H1 (cell line): Measurements from ENCODE around the gene FOSB. TPM values are rescaled to one million over a fixed set of nuclear protein-coding genes. Genes with fewer than 3 reads are reported as not detected.

Experiments used
- CTCF ChIA-PET: fragments of 300-600 bp; sonication (Branson Sonifier 250); formaldehyde crosslinking; loops from one replicate; lab custom pipeline; 2021; ENCODE audit not compliant: partially characterized antibody; lab: Charles Lee
- POLR2A ChIA-PET: fragments of 300-600 bp; sonication (Branson Sonifier 250); formaldehyde crosslinking; loops from one replicate; lab custom pipeline; 2021; ENCODE audit warnings: inconsistent platforms; ENCODE audit not compliant: partially characterized antibody; lab: Charles Lee
- DNase-seq, 2 experiments: peaks; one replicate each; pipeline versions ENCODE4 v3.0.0 to v3.0.0-alpha.2; 2010 to 2022; ENCODE audit warnings: low spot score in 2 of 2, low read depth in 1 of 2, mixed read lengths in 1 of 2
- FAIRE-seq: peaks from 2 replicates; lab custom pipeline; 2011; peaks lifted over from hg19 to GRCh38; lab: Jason Lieb, UNC
- H2AFZ ChIP-seq: 2 replicates; pipeline ENCODE4 v1.8.1; 2012; ENCODE audit warnings: low read length, inconsistent platforms
- H2AK5ac ChIP-seq: 2 replicates; pipeline ENCODE4 v1.6.1; 2013; ENCODE audit warnings: low read depth, low read length
- H2BK120ac ChIP-seq: replicated peaks from 2 replicates; pipeline ENCODE3; 2013; ENCODE audit warnings: low read depth, low read length, inconsistent platforms
- H2BK12ac ChIP-seq: 2 replicates; pipeline ENCODE4 v1.6.1; 2013; ENCODE audit warnings: low read depth, low read length
- H2BK15ac ChIP-seq: 2 replicates; pipeline ENCODE4 v1.6.1; 2013; ENCODE audit warnings: low read length
- H2BK20ac ChIP-seq: 2 replicates; pipeline ENCODE4 v1.6.1; 2013; ENCODE audit warnings: low read length
- H2BK5ac ChIP-seq: 2 replicates; pipeline ENCODE4 v1.6.1; 2013; ENCODE audit warnings: low read depth, low read length
- H3K14ac ChIP-seq: 2 replicates; pipeline ENCODE4 v1.6.1; 2013; ENCODE audit warnings: inconsistent platforms; ENCODE audit not compliant: insufficient read length
- H3K18ac ChIP-seq: 2 replicates; pipeline ENCODE4 v1.6.1; 2013; ENCODE audit warnings: low read length; ENCODE audit errors: extremely low read depth
- H3K23ac ChIP-seq: 2 replicates; pipeline ENCODE4 v1.6.1; 2013; ENCODE audit warnings: inconsistent platforms; ENCODE audit not compliant: insufficient read length
- H3K23me2 ChIP-seq: 2 replicates; pipeline ENCODE4 v1.6.1; 2013; ENCODE audit warnings: low read depth, low read length
- H3K27ac ChIP-seq: 2 replicates; pipeline ENCODE4 v1.6.1; 2011; ENCODE audit warnings: low read depth, low read length, inconsistent platforms
- H3K27me3 ChIP-seq, 4 experiments: replicated peaks in 1 of 4; 1 replicate in 1 of 4; 2 replicates in 3 of 4; pipeline versions ENCODE4 v1.6.1 to v1.8.1; 2011 to 2013; ENCODE audit warnings: low read length in 3 of 4, mild to moderate bottlenecking in 3 of 4, inconsistent platforms in 2 of 4, mixed read lengths in 2 of 4, moderate library complexity in 1 of 4; ENCODE audit not compliant: control insufficient read depth in 3 of 4, insufficient read depth in 3 of 4; ENCODE audit errors: extremely low read depth in 1 of 4
- H3K36me3 ChIP-seq, 4 experiments: 2 replicates each; pipeline versions ENCODE4 v1.6.1 to v1.8.1; 2011 to 2013; ENCODE audit warnings: mild to moderate bottlenecking in 4 of 4, low read length in 3 of 4, moderate library complexity in 2 of 4, control low read depth in 1 of 4, inconsistent platforms in 1 of 4; ENCODE audit not compliant: insufficient read depth in 4 of 4, control insufficient read depth in 2 of 4
- H3K4ac ChIP-seq: replicated peaks from 2 replicates; pipeline ENCODE3; 2013; ENCODE audit warnings: low read length, low read depth, mixed read lengths, inconsistent platforms; ENCODE audit not compliant: insufficient read length
- H3K4me1 ChIP-seq, 4 experiments: replicated peaks in 1 of 4; 1 replicate in 1 of 4; 2 replicates in 3 of 4; pipeline versions ENCODE4 v1.6.1 to v1.8.1; 2011 to 2013; ENCODE audit warnings: low read length in 3 of 4, inconsistent platforms in 2 of 4, mixed read lengths in 1 of 4; ENCODE audit not compliant: insufficient read depth in 4 of 4, control insufficient read depth in 3 of 4
- H3K4me2 ChIP-seq, 2 experiments: 2 replicates each; pipeline versions ENCODE4 v1.6.1 to v1.8.1; 2011 to 2013; ENCODE audit warnings: low read depth in 2 of 2, low read length in 2 of 2, control low read depth in 1 of 2, inconsistent platforms in 1 of 2, mild to moderate bottlenecking in 1 of 2; ENCODE audit not compliant: insufficient read depth in 1 of 2
- H3K4me3 ChIP-seq, 4 experiments: fragments of 200-600, 300-600 bp in 1 of 4; sonication (generic), shearing (Covaris generic), sonication (Bioruptor Twin) in 1 of 4; 2 replicates each; pipeline versions ENCODE4 v1.5.1 to v1.8.1; 2011 to 2016; ENCODE audit warnings: low read length in 4 of 4, low read depth in 3 of 4, control low read depth in 2 of 4, inconsistent platforms in 2 of 4, mild to moderate bottlenecking in 2 of 4, mixed read lengths in 1 of 4, moderate library complexity in 1 of 4; ENCODE audit not compliant: insufficient read depth in 2 of 4; ENCODE audit errors: extremely low read depth in 1 of 4
- H3K56ac ChIP-seq: replicated peaks from 2 replicates; pipeline ENCODE3; 2013; ENCODE audit warnings: low read depth, mild to moderate bottlenecking, mixed read lengths, low read length, inconsistent platforms; ENCODE audit not compliant: insufficient read length
- H3K79me1 ChIP-seq: 2 replicates; pipeline ENCODE4 v1.6.1; 2013; ENCODE audit warnings: low read depth, low read length, control low read depth
- H3K79me2 ChIP-seq, 2 experiments: 2 replicates each; pipeline versions ENCODE4 v1.6.1 to v1.8.1; 2012 to 2013; ENCODE audit warnings: low read length in 2 of 2, mild to moderate bottlenecking in 2 of 2, inconsistent platforms in 1 of 2; ENCODE audit not compliant: insufficient read depth in 2 of 2, control insufficient read depth in 1 of 2
- H3K9ac ChIP-seq, 4 experiments: replicated peaks in 1 of 4; 1 replicate in 1 of 4; 2 replicates in 3 of 4; pipeline versions ENCODE4 v1.6.1 to v1.8.1; 2011 to 2013; ENCODE audit warnings: low read depth in 3 of 4, low read length in 3 of 4, control low read depth in 2 of 4, mild to moderate bottlenecking in 2 of 4, moderate library complexity in 2 of 4, inconsistent platforms in 1 of 4; ENCODE audit errors: extremely low read depth in 1 of 4
- H3K9me3 ChIP-seq, 2 experiments: 2 replicates each; pipeline versions ENCODE4 v1.6.1 to v1.8.1; 2012 to 2013; ENCODE audit warnings: mild to moderate bottlenecking in 2 of 2, moderate library complexity in 2 of 2, control low read depth in 1 of 2, inconsistent platforms in 1 of 2, low read depth in 1 of 2, low read length in 1 of 2, mixed read lengths in 1 of 2; ENCODE audit not compliant: insufficient read depth in 2 of 2
- H4K20me1 ChIP-seq, 2 experiments: replicated peaks in 1 of 2; 2 replicates each; pipeline versions ENCODE3 to v1.8.1; 2011 to 2013; ENCODE audit warnings: inconsistent platforms in 2 of 2, low read length in 2 of 2, mild to moderate bottlenecking in 1 of 2; ENCODE audit not compliant: insufficient read depth in 2 of 2, control insufficient read depth in 1 of 2
- H4K5ac ChIP-seq: 2 replicates; pipeline ENCODE4 v1.6.1; 2013; ENCODE audit warnings: low read length, low read depth, mixed read lengths, inconsistent platforms; ENCODE audit not compliant: insufficient read length
- H4K8ac ChIP-seq: 2 replicates; pipeline ENCODE4 v1.8.0; 2013; ENCODE audit warnings: mild to moderate bottlenecking, moderate library complexity, low read length, inconsistent platforms; ENCODE audit not compliant: insufficient read depth; ENCODE audit errors: extremely low read depth
- H4K91ac ChIP-seq: replicated peaks from 2 replicates; pipeline ENCODE3; 2013; ENCODE audit warnings: low read length, mixed read lengths, inconsistent platforms; ENCODE audit not compliant: insufficient read length
- ATF2 ChIP-seq: IDR thresholded peaks from 2 replicates; pipeline ENCODE4 v1.6.1; 2012; ENCODE audit warnings: low read length, inconsistent platforms
- KDM1A ChIP-seq: fragments of 200-600, 300-600 bp; sonication (generic); IDR thresholded peaks from 2 replicates; pipeline ENCODE4 v1.7.1; 2016; ENCODE audit warnings: mild to moderate bottlenecking, low read length, borderline replicate concordance
- KDM4A ChIP-seq: IDR thresholded peaks from one replicate; pipeline ENCODE4 v1.7.1; 2012; ENCODE audit warnings: low read depth, mild to moderate bottlenecking, moderate library complexity, low read length, inconsistent platforms; ENCODE audit not compliant: severe bottlenecking
- SIN3A ChIP-seq, 2 experiments: IDR thresholded peaks in 1 of 2; conservative IDR thresholded peaks in 1 of 2; 2 replicates each; pipeline ENCODE4 v1.6.1; 2011 to 2012; ENCODE audit warnings: low read length in 2 of 2, improper control_type of control experiment in 1 of 2, low read depth in 1 of 2, mild to moderate bottlenecking in 1 of 2
- WGBS, 2 experiments: shearing (Covaris generic) in 1 of 2; methylation state at CpG; one replicate each; pipeline versions ENCODE4 v1.1.6 to v1.1.7; 2013 to 2015; ENCODE audit warnings: low lambda C conversion rate in 2 of 2, mixed read lengths in 2 of 2, inconsistent platforms in 1 of 2, low coverage in 1 of 2, missing lambda C conversion rate in 1 of 2; ENCODE audit not compliant: insufficient replicate concordance in 2 of 2, insufficient coverage in 1 of 2, insufficient read length in 1 of 2; ENCODE audit errors: extremely low coverage in 1 of 2, missing lambda C conversion rate in 1 of 2; 5-methylcytosine and 5-hydroxymethylcytosine counted together
- polyA plus RNA-seq, 7 experiments: library from polyadenylated mRNA; depleted of rRNA in 3 of 7; stranded (reverse) in 5 of 7; unstranded in 2 of 7; fragments of >200 nt in 5 of 7; fragments of 200-250 nt in 2 of 7; gene quantifications; 1 replicate in 5 of 7; 2 replicates in 1 of 7; 4 replicates in 1 of 7; pipeline versions ENCODE4 v1.2.1 to v1.2.3, GENCODE V29; 2011 to 2013; ENCODE audit warnings: missing spikeins in 2 of 7, mixed read lengths in 2 of 7
- total RNA-seq: library from RNA; stranded (reverse); fragmentation: NEBNext Ultra II Directional; extraction: Animal tissue kit (Norgen Biotek cat#: 25700); gene quantifications from 2 replicates; pipeline ENCODE4 v1.2.1, GENCODE V29; 2021

The FOSB gene
- total and polyA plus RNA-seq, 2 of the 8 experiments (the other 6 are each of a cell fraction or from before 2014, with no cell fraction given): 0.44 to 2.7 TPM

GRCh38 chr19:45423033-45423588 is 44.7 kb upstream of the FOSB start:
- no peak for DNase-seq
- Histone ChIP-seq H4K8ac (no peak overlapping the region), H3K14ac (no peak overlapping the region), H4K91ac (no peak overlapping the region), H4K5ac (peak overlapping the region; percentile 60), H3K9ac (peak overlapping the region; percentile 55 to 59 (median 57); a peak in 6 of 7 replicates), H4K20me1 (peaks cover 0 to 6% of the 10 kb centered on the region in 2 experiments), H3K4me2 (peak overlapping the region; percentile 95 to 98)
- TF ChIP-seq KDM1A: 0 out of 2 replicates have a peak, but pooled peaks have one; percentile 39
- no peak for TF ChIP-seq SIN3A (conservative IDR thresholded peaks at IDR 0.05 in 1 of 2, IDR thresholded peaks at IDR 0.05 in 1 of 2; ENCODE audit: low read depth in 1 of 2, low read length in 2 of 2)
- TF ChIP-seq KDM4A: peak; percentile 27
- peak; percentile 6; the same call in 1 of the 2 replicates for TF ChIP-seq ATF2
- TF ChIP-seq, all 59 proteins: peak for 3
- WGBS, 2 experiments: 16% methylated on average over 18 of the region's 20 CpGs; no CpG with 5 or more reads in 1 of the 2 experiments
- no peak overlapping the region for H3K4ac ChIP-seq
- H3K18ac ChIP-seq: peak overlapping the region; percentile 90
- no peak for FAIRE-seq
- H2BK15ac ChIP-seq: peak overlapping the region; percentile 61; the same call in 1 of the 2 replicates
- no peaks in the 10 kb centered on the region for H3K27me3 ChIP-seq
- no peaks in the 10 kb centered on the region for H3K9me3 ChIP-seq
- peak overlapping the region; percentile 72 for H3K56ac ChIP-seq
- H3K27ac ChIP-seq: no peak overlapping the region
- peaks cover 0 to 9% of the 10 kb centered on the region in 2 experiments; a peak in 1 of 4 replicates for H3K79me2 ChIP-seq
- H2BK12ac ChIP-seq: peak overlapping the region; percentile 80; the same call in 1 of the 2 replicates
- CTCF ChIA-PET: interaction anchor here (1.0 to 21.2 kb wide), 2 partner anchors 16 to 51 kb away, joined by 6 to 760 read pairs; partner anchors contain the start of gene FOSB
- no peak overlapping the region for H2BK120ac ChIP-seq
- peak overlapping the region; percentile 83; the same call in 1 of the 2 replicates for H2BK5ac ChIP-seq
- peak overlapping the region; percentile 65; the same call in 1 of the 2 replicates for H2AK5ac ChIP-seq
- peak overlapping the region; percentile 52 to 67 (median 64) for H3K4me3 ChIP-seq
- POLR2A ChIA-PET: interaction anchor here (0.5 to 2.7 kb wide), 12 partner anchors 8 to 62 kb away, joined by 3 to 19 read pairs (median 5); partner anchors contain the start of gene FOSB
- H3K4me1 ChIP-seq: peaks cover 0 to 11% (median 6%) of the 10 kb centered on the region in 4 experiments; a peak in 6 of 7 replicates
- H3K36me3 ChIP-seq: peaks cover 0 to 10% (median 3%) of the 10 kb centered on the region in 4 experiments; a peak in 4 of 8 replicates
- peaks cover 10% of the 10 kb centered on the region for H3K23me2 ChIP-seq
- H3K79me1 ChIP-seq: peaks cover 2% of the 10 kb centered on the region; the same call in 1 of the 2 replicates
- H3K23ac ChIP-seq: no peak overlapping the region
- no peak overlapping the region for H2BK20ac ChIP-seq
- H2AFZ ChIP-seq: no peak overlapping the region
